ENCODE results near the gene TOMM5.

TOMM5 gene

GRCh38 chr9:37592108-37592951, at the start of gene TOMM5:
Gene TOMM5 (minus strand): TSS chr9:37592597. CDS start chr9:37592532, 65 bp downstream.
- DNase-seq (ENCODE audit: low read depth in 2 of 2) = peak; percentile 78

GRCh38 chr9:37641331-37641730, 48.9 kb upstream of the TOMM5 start:
- DNase-seq (ENCODE audit: low read depth in 2 of 2) = no peak

- no peak for DNase-seq (ENCODE audit: low read depth in 2 of 2)
These were observed 47.8 kb upstream of the TOMM5 start for GRCh38 chr9:37640246-37640645.

GRCh38 chr9:37639841-37640240, 47.4 kb upstream of the TOMM5 start:
- no peak for DNase-seq (ENCODE audit: low read depth in 2 of 2)

- DNase-seq (ENCODE audit: low read depth in 2 of 2) = no peak
These were observed 46.8 kb upstream of the TOMM5 start for GRCh38 chr9:37639109-37639762.

- no peak for DNase-seq (ENCODE audit: low read depth in 2 of 2)
These were observed 44.4 kb upstream of the TOMM5 start for GRCh38 chr9:37636511-37637448.

- no peak for DNase-seq (ENCODE audit: low read depth in 2 of 2)
These were observed 43.4 kb upstream of the TOMM5 start for GRCh38 chr9:37635808-37636207.

GRCh38 chr9:37632479-37632878, 40.1 kb upstream of the TOMM5 start:
- DNase-seq (ENCODE audit: low read depth in 2 of 2) = no peak

GRCh38 chr9:37626708-37627292, 34.4 kb upstream of the TOMM5 start:
- no peak for DNase-seq (ENCODE audit: low read depth in 2 of 2)

- no peak for DNase-seq (ENCODE audit: low read depth in 2 of 2)
These were observed 33.4 kb upstream of the TOMM5 start for GRCh38 chr9:37625758-37626147.

- DNase-seq (ENCODE audit: low read depth in 2 of 2) = no peak
These were observed 32.8 kb upstream of the TOMM5 start for GRCh38 chr9:37625036-37625757.

GRCh38 chr9:37624073-37624472, 31.7 kb upstream of the TOMM5 start:
- DNase-seq (ENCODE audit: low read depth in 2 of 2) = no peak

- no peak for DNase-seq (ENCODE audit: low read depth in 2 of 2)
These were observed 30.9 kb upstream of the TOMM5 start for GRCh38 chr9:37623267-37623666.

GRCh38 chr9:37622462-37622861, 30.1 kb upstream of the TOMM5 start:
- no peak for DNase-seq (ENCODE audit: low read depth in 2 of 2)

- DNase-seq (ENCODE audit: low read depth in 2 of 2) = no peak
These were observed 29.1 kb upstream of the TOMM5 start for GRCh38 chr9:37621273-37622121.

GRCh38 chr9:37620396-37620795, 28.0 kb upstream of the TOMM5 start:
- DNase-seq (ENCODE audit: low read depth in 2 of 2) = no peak

- no peak for DNase-seq (ENCODE audit: low read depth in 2 of 2)
These were observed 27.4 kb upstream of the TOMM5 start for GRCh38 chr9:37619806-37620205.

- DNase-seq (ENCODE audit: low read depth in 2 of 2) = no peak
These were observed 26.4 kb upstream of the TOMM5 start for GRCh38 chr9:37618817-37619216.

- DNase-seq (ENCODE audit: low read depth in 2 of 2) = no peak
These were observed 25.4 kb upstream of the TOMM5 start for GRCh38 chr9:37617832-37618231.

- DNase-seq (ENCODE audit: low read depth in 2 of 2) = no peak
These were observed 24.8 kb upstream of the TOMM5 start for GRCh38 chr9:37617161-37617560.

Measured in stimulated activated CD8-positive, alpha-beta memory T cell treated with anti-CD3 and anti-CD28 coated beads, Interleukin-7, amount 100 ng/mL, for 1 hour (primary cell).